HepG2 (cell line): ENCODE results near the gene STARD5. TPM values are rescaled to one million over a fixed set of nuclear protein-coding genes. Genes with fewer than 3 reads are reported as not detected.

Source experiments
- ATAD3A ChIP-seq: sonication (generic); formaldehyde crosslinking; IDR thresholded peaks from 2 replicates; pipeline ENCODE4 v1.4.0; 2020; ENCODE audit warnings: missing genetic modification reagents
- GTF2F1 ChIP-seq: fragments of 150-350 bp; IDR thresholded peaks from 2 replicates; pipeline ENCODE4 v1.6.1; 2014; ENCODE audit warnings: low read length
- HNRNPUL1 ChIP-seq: fragments of 200-400 bp; formaldehyde crosslinking; IDR thresholded peaks from 2 replicates; pipeline ENCODE4 v1.6.1; 2017; ENCODE audit warnings: low read depth, mild to moderate bottlenecking, low read length, moderate library complexity
- MBNL3 ChIP-seq: fragments of 250-450 bp; sonication (Bioruptor Pico); conservative IDR thresholded peaks from 2 replicates; pipeline ENCODE4 v1.8.0; 2022; ENCODE audit warnings: mild to moderate bottlenecking, inconsistent platforms
- NR1H2 ChIP-seq: sonication (generic); formaldehyde crosslinking; IDR thresholded peaks from 2 replicates; pipeline ENCODE4 v1.8.1; 2022; ENCODE audit warnings: low read depth, missing genetic modification reagents, borderline replicate concordance
- PHF8 ChIP-seq: sonication (generic); formaldehyde crosslinking; IDR thresholded peaks from 2 replicates; pipeline ENCODE4 v1.5.0; 2020; ENCODE audit warnings: missing genetic modification reagents
- POLR2AphosphoS5 ChIP-seq: IDR thresholded peaks from 2 replicates; pipeline ENCODE4 v1.6.1; 2012; ENCODE audit warnings: low read depth, low read length
- POLR2G ChIP-seq: fragments of 200-400 bp; formaldehyde crosslinking; IDR thresholded peaks from 2 replicates; pipeline ENCODE4 v1.6.1; 2018; ENCODE audit warnings: mild to moderate bottlenecking, low read depth, low read length, moderate library complexity
- SMC3 ChIP-seq: IDR thresholded peaks from 2 replicates; pipeline ENCODE4 v1.6.1; 2011; ENCODE audit warnings: low read length, improper control_type of control experiment
- TCF7 ChIP-seq: sonication (generic); IDR thresholded peaks from 2 replicates; pipeline ENCODE4 v1.6.1; 2016; ENCODE audit warnings: antibody characterized with exemption, low read depth
- ZFY ChIP-seq: sonication (generic); formaldehyde crosslinking; IDR thresholded peaks from 2 replicates; pipeline ENCODE4 v1.4.0; 2020; ENCODE audit warnings: missing genetic modification reagents
- ZNF329 ChIP-seq: sonication (generic); formaldehyde crosslinking; IDR thresholded peaks from 2 replicates; pipeline ENCODE4 v1.9.0; 2021; ENCODE audit warnings: low read depth, mild to moderate bottlenecking, missing genetic modification reagents
- ZNF431 ChIP-seq: sonication (generic); formaldehyde crosslinking; IDR thresholded peaks from 2 replicates; pipeline ENCODE4 v1.9.0; 2022; ENCODE audit warnings: missing genetic modification reagents, low read depth, mild to moderate bottlenecking, borderline replicate concordance
- ZNF496 ChIP-seq: sonication (generic); formaldehyde crosslinking; IDR thresholded peaks from 2 replicates; pipeline ENCODE4 v1.8.1; 2023; ENCODE audit warnings: mild to moderate bottlenecking, moderate library complexity, missing genetic modification reagents; ENCODE audit not compliant: insufficient replicate concordance
- ZNF530 ChIP-seq: sonication (generic); formaldehyde crosslinking; IDR thresholded peaks from 2 replicates; pipeline ENCODE4 v1.5.0; 2020; ENCODE audit warnings: low read depth, mild to moderate bottlenecking, missing genetic modification reagents
- ZNF589 ChIP-seq: sonication (generic); formaldehyde crosslinking; conservative IDR thresholded peaks from 2 replicates; pipeline ENCODE4 v1.8.0; 2022; ENCODE audit warnings: mild to moderate bottlenecking, moderate library complexity, missing genetic modification reagents
- ZNF724P ChIP-seq: sonication (generic); formaldehyde crosslinking; IDR thresholded peaks from 2 replicates; pipeline ENCODE4 v1.8.0; 2022; ENCODE audit warnings: missing genetic modification reagents, borderline replicate concordance
- polyA plus RNA-seq, 8 experiments: library from polyadenylated mRNA; depleted of rRNA in 3 of 8; stranded (reverse) in 7 of 8; unstranded in 1 of 8; fragments of >200 nt; fragmentation: Illumina TruSeq in 4 of 8; extraction: Trizol in 4 of 8; gene quantifications; 2 replicates each; pipeline versions ENCODE4 v1.2.1 to v1.2.3, GENCODE V29; 2011 to 2016; ENCODE audit warnings: low read depth in 4 of 8, missing spikeins in 1 of 8, mixed read lengths in 1 of 8; ENCODE audit not compliant: insufficient read depth in 1 of 8
- total RNA-seq, 5 experiments: library from RNA; depleted of rRNA; stranded (reverse); fragments of >200 nt; fragmentation: Illumina TruSeq; extraction: Trizol; gene quantifications; 2 replicates each; pipeline ENCODE4 v1.2.3, GENCODE V29; 2016; ENCODE audit warnings: low read depth in 1 of 5
- TF ChIP-seq, protein P1 (sequence below): sonication (generic); formaldehyde crosslinking; IDR thresholded peaks from 2 replicates; pipeline ENCODE4 v1.5.0; 2020; ENCODE audit warnings: mild to moderate bottlenecking, missing genetic modification reagents, borderline replicate concordance
- TF ChIP-seq, protein P2 (sequence below): sonication (generic); formaldehyde crosslinking; IDR thresholded peaks from 2 replicates; pipeline ENCODE4 v1.4.0; 2020; ENCODE audit warnings: missing genetic modification reagents
- TF ChIP-seq, protein P3 (sequence below): sonication (generic); formaldehyde crosslinking; IDR thresholded peaks from 2 replicates; pipeline ENCODE4 v1.8.0; 2022; ENCODE audit warnings: missing genetic modification reagents, mild to moderate bottlenecking, borderline replicate concordance

STARD5 gene
- total and polyA plus RNA-seq, 2 of the 13 experiments (the other 11 are each of a cell fraction or from before 2014, with no cell fraction given), result 3.1 to 3.5 TPM

DNA sequence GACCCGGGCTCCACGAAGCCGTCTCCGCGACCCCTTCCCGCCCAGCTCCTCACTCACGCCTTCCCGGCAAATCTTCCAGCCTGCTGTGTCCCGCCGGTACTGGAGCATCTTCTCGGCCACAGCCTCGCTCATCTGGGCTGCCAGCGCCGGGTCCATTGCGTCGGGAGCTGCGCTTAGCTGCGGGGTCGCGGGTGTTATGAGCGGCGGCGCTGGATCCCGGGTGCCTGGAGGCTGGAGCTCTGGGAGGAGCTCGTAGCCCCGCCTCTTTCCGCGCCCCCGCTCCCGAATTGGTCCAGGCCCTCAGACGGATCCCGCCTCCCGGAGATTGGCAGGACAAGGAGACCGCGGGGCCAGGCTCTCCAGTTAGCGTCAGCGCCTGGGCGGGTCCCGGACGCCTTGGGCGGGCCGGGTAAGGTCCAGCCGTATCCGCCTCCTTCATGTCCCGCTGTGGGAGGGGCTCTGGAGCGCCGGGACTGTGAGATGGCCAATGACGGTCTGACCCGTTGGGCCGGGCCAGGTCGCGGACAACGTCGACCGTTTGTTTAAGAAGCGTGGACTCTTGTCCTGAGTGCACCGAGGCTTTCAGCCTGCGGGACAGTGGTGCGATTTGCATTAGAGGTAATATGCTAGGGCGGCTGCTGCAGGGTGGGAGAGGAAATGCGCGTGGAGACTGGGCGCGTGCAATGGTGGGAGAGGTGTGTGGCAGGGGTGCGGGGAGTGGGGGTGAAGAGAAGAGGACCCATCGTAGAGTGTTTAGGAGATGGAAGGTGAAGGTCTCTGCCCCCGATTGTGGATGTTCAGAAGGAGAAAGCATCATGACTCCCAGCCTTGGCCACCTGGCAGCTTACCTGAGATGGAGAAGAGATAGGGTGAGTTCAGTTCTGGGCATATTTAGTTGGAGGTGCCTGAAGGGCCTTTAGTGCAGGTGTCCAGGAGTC is at the start of gene STARD5 (continued):
- TF ChIP-seq, protein P1, sequence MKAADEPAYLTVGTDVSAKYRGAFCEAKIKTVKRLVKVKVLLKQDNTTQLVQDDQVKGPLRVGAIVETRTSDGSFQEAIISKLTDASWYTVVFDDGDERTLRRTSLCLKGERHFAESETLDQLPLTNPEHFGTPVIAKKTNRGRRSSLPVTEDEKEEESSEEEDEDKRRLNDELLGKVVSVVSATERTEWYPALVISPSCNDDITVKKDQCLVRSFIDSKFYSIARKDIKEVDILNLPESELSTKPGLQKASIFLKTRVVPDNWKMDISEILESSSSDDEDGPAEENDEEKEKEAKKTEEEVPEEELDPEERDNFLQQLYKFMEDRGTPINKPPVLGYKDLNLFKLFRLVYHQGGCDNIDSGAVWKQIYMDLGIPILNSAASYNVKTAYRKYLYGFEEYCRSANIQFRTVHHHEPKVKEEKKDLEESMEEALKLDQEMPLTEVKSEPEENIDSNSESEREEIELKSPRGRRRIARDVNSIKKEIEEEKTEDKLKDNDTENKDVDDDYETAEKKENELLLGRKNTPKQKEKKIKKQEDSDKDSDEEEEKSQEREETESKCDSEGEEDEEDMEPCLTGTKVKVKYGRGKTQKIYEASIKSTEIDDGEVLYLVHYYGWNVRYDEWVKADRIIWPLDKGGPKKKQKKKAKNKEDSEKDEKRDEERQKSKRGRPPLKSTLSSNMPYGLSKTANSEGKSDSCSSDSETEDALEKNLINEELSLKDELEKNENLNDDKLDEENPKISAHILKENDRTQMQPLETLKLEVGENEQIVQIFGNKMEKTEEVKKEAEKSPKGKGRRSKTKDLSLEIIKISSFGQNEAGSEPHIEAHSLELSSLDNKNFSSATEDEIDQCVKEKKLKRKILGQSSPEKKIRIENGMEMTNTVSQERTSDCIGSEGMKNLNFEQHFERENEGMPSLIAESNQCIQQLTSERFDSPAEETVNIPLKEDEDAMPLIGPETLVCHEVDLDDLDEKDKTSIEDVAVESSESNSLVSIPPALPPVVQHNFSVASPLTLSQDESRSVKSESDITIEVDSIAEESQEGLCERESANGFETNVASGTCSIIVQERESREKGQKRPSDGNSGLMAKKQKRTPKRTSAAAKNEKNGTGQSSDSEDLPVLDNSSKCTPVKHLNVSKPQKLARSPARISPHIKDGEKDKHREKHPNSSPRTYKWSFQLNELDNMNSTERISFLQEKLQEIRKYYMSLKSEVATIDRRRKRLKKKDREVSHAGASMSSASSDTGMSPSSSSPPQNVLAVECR (CRISPR knock-in tag), result peak; percentile 42; the same call in 1 of the 2 replicates
- TF ChIP-seq POLR2G (peak; percentile 82), ATAD3A (CRISPR knock-in tag) (no peak), ZNF724P (CRISPR knock-in tag) (no peak), ZFY (CRISPR knock-in tag) (peak; percentile 33), MBNL3 (CRISPR knock-in tag) (no peak), SMC3 (no peak), TCF7 (no peak), ZNF329 (CRISPR knock-in tag) (no peak), ZNF530 (CRISPR knock-in tag) (no peak), GTF2F1 (0 out of 2 replicates have a peak, but pooled peaks have one; percentile 61), POLR2AphosphoS5 (peak; percentile 80), NR1H2 (no peak), ZNF431 (CRISPR knock-in tag) (no peak), ZNF496 (CRISPR knock-in tag) (no peak), PHF8 (CRISPR knock-in tag) (peak; percentile 88), HNRNPUL1 (no peak), ZNF589 (0 out of 2 replicates have a peak, but pooled peaks have one; percentile 41)
- TF ChIP-seq, protein P2, sequence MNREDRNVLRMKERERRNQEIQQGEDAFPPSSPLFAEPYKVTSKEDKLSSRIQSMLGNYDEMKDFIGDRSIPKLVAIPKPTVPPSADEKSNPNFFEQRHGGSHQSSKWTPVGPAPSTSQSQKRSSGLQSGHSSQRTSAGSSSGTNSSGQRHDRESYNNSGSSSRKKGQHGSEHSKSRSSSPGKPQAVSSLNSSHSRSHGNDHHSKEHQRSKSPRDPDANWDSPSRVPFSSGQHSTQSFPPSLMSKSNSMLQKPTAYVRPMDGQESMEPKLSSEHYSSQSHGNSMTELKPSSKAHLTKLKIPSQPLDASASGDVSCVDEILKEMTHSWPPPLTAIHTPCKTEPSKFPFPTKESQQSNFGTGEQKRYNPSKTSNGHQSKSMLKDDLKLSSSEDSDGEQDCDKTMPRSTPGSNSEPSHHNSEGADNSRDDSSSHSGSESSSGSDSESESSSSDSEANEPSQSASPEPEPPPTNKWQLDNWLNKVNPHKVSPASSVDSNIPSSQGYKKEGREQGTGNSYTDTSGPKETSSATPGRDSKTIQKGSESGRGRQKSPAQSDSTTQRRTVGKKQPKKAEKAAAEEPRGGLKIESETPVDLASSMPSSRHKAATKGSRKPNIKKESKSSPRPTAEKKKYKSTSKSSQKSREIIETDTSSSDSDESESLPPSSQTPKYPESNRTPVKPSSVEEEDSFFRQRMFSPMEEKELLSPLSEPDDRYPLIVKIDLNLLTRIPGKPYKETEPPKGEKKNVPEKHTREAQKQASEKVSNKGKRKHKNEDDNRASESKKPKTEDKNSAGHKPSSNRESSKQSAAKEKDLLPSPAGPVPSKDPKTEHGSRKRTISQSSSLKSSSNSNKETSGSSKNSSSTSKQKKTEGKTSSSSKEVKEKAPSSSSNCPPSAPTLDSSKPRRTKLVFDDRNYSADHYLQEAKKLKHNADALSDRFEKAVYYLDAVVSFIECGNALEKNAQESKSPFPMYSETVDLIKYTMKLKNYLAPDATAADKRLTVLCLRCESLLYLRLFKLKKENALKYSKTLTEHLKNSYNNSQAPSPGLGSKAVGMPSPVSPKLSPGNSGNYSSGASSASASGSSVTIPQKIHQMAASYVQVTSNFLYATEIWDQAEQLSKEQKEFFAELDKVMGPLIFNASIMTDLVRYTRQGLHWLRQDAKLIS, result no peak
- TF ChIP-seq, protein P3, sequence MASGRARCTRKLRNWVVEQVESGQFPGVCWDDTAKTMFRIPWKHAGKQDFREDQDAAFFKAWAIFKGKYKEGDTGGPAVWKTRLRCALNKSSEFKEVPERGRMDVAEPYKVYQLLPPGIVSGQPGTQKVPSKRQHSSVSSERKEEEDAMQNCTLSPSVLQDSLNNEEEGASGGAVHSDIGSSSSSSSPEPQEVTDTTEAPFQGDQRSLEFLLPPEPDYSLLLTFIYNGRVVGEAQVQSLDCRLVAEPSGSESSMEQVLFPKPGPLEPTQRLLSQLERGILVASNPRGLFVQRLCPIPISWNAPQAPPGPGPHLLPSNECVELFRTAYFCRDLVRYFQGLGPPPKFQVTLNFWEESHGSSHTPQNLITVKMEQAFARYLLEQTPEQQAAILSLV (CRISPR knock-in tag), result no peak
